Measurements from ENCODE around the gene ARHGAP6.

- TF ChIP-seq, protein P1, sequence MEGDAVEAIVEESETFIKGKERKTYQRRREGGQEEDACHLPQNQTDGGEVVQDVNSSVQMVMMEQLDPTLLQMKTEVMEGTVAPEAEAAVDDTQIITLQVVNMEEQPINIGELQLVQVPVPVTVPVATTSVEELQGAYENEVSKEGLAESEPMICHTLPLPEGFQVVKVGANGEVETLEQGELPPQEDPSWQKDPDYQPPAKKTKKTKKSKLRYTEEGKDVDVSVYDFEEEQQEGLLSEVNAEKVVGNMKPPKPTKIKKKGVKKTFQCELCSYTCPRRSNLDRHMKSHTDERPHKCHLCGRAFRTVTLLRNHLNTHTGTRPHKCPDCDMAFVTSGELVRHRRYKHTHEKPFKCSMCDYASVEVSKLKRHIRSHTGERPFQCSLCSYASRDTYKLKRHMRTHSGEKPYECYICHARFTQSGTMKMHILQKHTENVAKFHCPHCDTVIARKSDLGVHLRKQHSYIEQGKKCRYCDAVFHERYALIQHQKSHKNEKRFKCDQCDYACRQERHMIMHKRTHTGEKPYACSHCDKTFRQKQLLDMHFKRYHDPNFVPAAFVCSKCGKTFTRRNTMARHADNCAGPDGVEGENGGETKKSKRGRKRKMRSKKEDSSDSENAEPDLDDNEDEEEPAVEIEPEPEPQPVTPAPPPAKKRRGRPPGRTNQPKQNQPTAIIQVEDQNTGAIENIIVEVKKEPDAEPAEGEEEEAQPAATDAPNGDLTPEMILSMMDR (IDR thresholded peaks at IDR 0.05; ENCODE audit: low read depth, low read length) = no peak
- no peak for TF ChIP-seq POLR2A (IDR thresholded peaks at IDR 0.05; ENCODE audit: extremely low read depth, insufficient read length)
Measured at GRCh38 chrX:11267425-11267824, 398.3 kb downstream of the ARHGAP6 start.
